GM12891 (cell line): ENCODE data around the gene CDH13.

Experiments
- PAX5 ChIP-seq: IDR thresholded peaks from 2 replicates; pipeline ENCODE4 v1.6.1; 2011; ENCODE audit warnings: low read length, moderate library complexity, mild to moderate bottlenecking; ENCODE audit not compliant: insufficient read depth, severe bottlenecking
- POLR2A ChIP-seq: IDR thresholded peaks from 2 replicates; pipeline ENCODE4 v1.6.1; 2011; ENCODE audit warnings: low read depth, low read length, control low read depth
- POLR2AphosphoS5 ChIP-seq: IDR thresholded peaks from 2 replicates; pipeline ENCODE4 v1.6.1; 2011; ENCODE audit warnings: low read depth, low read length, control low read depth
- TAF1 ChIP-seq: IDR thresholded peaks from 2 replicates; pipeline ENCODE4 v1.6.1; 2011; ENCODE audit warnings: low read depth, low read length, control low read depth

DNA sequence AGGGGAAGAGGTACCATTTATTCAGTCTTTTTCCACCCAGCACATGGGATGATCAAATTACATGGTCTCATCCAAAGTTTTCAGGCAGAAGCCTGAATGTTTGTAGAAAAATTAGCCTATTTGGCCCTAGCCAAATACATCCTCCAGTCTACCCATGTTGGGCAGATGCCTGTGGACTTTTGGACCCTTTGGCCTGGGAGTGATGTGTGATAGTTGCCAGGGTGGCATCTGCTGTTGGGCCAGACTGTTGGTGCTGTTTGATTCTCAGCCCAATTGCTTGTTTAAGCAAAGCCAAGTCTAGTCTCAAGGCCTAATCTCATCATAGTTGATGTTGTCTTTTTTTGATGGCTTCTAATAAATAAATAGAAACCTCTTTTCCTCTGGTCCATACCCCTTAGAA, 419.0 kb downstream of the CDH13 start:
- TF ChIP-seq TAF1 (no peak), POLR2A (no peak), POLR2AphosphoS5 (no peak), PAX5 (no peak)
